ENCODE data around the gene CACHD1.

CACHD1 gene

GRCh38 chr1:64523413-64524337 lies 53.7 kb downstream of the CACHD1 start:
- no peak for DNase-seq (ENCODE audit: low spot score)

DNA sequence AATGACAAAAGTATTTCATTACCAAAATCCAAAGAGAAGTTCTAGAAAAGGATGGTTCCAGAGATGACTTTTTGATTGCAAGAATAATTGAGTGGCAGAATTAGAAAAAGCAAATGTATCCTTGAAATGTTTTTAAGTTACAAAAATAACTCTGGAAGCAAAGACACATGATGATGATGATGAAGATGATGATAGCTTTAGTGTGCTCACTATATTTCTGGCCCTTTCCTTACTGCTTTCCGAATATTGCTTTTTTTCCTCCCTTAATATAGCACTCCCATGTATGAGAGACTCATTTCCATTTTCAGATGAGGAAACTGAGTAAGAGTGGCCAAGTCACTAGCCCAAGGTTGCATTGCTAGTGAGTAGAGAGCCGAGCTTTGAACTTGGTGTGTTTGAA lies 54.7 kb downstream of the CACHD1 start:
- no peak for DNase-seq (ENCODE audit: low spot score)

GRCh38 chr1:64525116-64525686 lies 55.3 kb downstream of the CACHD1 start:
- DNase-seq (ENCODE audit: low spot score): no peak

DNA sequence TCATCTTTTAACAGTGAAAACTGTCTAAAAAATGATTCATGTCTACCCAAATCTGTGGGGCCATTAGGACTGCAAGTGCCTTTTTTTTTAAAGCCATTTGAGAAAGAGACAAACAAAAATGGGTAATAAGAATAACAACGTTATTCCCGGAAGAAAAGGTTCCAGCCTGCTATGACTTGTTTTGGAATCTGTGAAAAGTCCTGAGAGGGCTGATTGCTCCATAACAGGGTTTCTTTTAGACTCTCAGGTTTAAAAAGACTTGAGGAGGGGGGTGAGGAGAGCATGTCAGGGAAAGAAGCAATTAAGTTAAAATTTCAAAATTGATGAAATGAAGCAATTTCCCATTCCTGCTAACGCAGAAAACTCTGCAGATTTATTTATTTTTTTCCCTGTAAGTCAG lies 56.4 kb downstream of the CACHD1 start:
- no peak for DNase-seq (ENCODE audit: low spot score)

- DNase-seq (ENCODE audit: low spot score): no peak
Measured at GRCh38 chr1:64527165-64527564, 57.2 kb downstream of the CACHD1 start.

DNA sequence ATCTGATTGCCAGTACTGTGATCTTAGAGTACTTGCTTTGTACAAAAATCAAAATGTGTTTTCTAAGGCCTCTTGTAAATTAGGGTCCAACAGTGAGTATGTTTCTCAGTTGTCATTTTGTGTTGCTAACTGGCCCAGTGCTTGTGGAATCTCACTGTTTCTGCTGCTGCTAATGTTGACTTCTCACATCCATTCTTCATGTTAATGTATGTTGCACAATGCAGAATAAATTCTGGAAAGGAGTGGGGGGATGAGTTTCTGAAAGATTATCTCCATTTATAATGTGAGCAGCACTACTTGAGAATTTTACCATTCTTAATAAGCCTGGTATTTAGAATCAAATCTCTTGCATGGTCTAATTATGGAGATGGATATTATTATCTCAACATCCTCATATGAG lies 57.9 kb downstream of the CACHD1 start:
- DNase-seq (ENCODE audit: low spot score): no peak

GRCh38 chr1:64530969-64531692 lies 61.2 kb downstream of the CACHD1 start:
- DNase-seq (ENCODE audit: low spot score): no peak

- no peak for DNase-seq (ENCODE audit: low spot score)
Measured at GRCh38 chr1:64532646-64533045, 62.7 kb downstream of the CACHD1 start.

GRCh38 chr1:64535938-64536835 lies 66.3 kb downstream of the CACHD1 start:
- DNase-seq (ENCODE audit: low spot score): no peak

- DNase-seq (ENCODE audit: low spot score): no peak
Measured at GRCh38 chr1:64536836-64537490, 67.0 kb downstream of the CACHD1 start.

DNA sequence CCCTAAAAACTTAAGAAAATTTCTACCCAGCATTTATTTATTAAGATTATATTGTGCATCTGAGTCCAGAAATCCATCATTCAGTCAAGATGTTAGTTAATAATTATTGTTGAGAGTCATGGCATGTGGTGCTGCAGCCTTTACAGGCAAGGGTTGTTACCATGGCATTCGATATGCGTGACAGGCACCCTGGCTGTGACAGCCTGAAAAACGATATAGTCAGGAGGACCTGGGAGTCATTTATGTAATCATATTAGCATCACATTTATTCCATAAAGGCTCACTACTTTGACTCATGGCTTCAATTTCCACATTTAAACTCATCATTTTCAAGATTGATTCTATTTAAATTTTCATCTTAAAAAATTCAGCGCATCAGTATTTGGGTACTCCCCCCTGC lies 68.0 kb downstream of the CACHD1 start:
- no peak for DNase-seq (ENCODE audit: low spot score)

GRCh38 chr1:64538389-64538788 lies 68.5 kb downstream of the CACHD1 start:
- no peak for DNase-seq (ENCODE audit: low spot score)

DNA sequence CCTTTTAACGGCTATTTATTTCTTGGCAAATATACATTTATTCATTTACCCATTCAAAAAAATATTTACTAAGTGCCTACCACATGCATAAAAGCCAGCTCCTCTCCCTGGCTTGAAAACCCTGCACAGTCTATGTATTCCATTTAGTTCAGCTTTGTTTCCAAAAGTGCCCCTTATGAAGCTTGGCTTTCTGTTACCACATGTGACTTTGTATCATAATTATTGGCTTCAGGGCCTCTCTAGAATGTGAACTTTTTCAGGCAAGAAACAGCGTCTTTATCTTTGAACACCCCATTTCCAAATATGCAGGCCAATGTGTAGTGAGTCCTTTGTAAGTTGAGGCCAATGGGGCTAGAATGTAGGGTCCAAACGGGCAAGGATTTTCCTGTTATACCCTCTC lies 69.4 kb downstream of the CACHD1 start:
- DNase-seq (ENCODE audit: low spot score): no peak

DNA sequence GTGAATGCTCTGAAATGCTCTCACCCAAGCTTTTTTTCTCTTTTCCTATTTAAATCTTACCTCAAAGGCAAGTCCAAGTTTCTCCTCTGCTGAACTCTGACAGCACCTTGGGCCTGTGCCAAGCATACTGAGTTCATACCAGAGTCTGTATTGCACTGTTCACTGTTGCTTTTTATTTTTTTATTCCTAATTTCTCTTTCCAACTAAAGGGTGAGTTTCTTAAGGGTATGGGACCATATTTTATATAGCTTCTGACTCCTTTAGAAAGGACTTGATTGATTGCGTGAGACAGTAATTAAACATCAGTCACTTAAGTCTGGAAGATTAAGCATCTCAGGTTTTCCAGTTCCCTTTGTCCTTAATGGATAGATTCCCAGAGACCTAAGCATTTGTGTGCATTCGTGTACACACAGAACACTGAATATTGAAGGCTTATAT lies 69.9 kb downstream of the CACHD1 start:
- DNase-seq (ENCODE audit: low spot score): no peak

- DNase-seq (ENCODE audit: low spot score): no peak
Measured at GRCh38 chr1:64540265-64540791, 70.4 kb downstream of the CACHD1 start.

DNA sequence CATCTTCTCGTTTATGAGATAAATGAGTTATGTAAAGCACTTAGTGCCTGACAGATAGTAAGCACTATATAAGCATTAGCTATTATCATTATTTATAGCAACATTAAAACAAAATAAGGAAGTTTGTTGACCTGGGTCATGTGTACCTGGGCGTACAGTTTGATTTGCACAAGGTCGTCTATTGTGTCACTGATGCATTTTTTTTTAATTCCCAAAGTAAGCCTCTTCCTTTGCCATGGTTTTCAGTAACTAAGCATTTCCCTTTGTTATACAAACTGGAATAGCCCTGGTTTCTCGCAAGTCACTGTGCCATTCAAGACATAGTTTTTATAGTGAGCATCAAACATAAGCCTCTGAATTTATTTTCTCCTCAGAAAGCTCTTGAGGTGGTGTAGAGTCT lies 72.2 kb downstream of the CACHD1 start:
- DNase-seq (ENCODE audit: low spot score): no peak

DNA sequence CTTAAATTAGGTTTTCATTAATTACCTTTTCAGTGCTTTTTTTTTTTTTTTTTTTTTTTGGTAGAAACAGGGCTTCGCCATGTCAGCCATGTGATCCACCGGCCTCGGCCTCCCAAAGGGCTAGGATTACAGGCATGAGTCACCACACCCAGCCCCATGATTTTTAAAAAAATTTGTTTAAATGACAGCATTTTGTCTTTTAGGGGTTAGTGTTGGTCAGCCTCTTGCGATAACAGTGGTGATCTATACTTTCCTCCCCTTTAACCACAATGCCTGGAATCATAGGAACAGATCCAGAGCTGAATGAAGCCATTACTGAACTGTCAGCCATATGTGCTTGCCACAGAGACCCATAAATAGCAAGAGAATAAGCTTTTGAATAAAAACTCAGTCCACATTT lies 73.9 kb downstream of the CACHD1 start:
- DNase-seq (ENCODE audit: low spot score): no peak

DNA sequence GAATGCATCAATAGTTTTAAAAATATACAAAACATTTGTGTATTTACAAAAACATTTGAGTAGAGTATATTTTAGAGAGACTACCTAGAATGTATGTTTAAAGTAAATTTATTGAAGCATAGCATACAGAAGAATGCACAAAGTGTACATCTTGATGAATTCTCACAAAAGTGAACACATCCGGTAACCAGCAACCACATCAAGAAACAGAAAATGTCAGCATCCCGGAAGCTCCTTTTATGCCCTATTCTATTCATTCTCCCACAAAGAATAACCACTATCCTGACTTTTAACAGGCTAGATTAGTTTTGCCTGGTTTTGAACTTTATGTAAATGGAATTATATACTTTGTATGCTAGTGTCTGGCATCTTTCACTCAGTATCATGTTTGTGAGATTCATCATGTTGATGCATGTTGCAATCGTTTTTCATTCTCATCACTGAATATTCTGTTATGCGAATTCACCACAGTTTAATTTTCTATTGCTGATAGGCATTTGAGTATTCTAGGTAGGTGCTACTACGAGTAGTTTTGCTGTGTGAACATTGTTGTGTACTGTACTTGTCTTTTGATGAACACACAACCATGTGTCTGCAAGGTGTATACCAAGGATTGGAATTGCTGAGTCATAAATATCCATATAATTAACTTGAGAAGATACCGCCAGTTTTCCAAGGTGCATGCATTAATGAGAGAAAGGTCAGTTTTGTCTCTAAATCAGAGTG lies 75.4 kb downstream of the CACHD1 start:
- DNase-seq (ENCODE audit: low spot score): no peak

GRCh38 chr1:64546013-64546412 lies 76.1 kb downstream of the CACHD1 start:
- DNase-seq (ENCODE audit: low spot score): peak; percentile 14

GRCh38 chr1:64549464-64550239 lies 79.7 kb downstream of the CACHD1 start:
- no peak for DNase-seq (ENCODE audit: low spot score)

All from hepatic stellate cell (primary cell).